IPS DF 4.7 (cell line): ENCODE measurements around the gene NET1.
"Not testable (repeated sequence)": the region's sequence is repeated elsewhere in the genome, so short reads cannot be mapped to it uniquely, and the experiment has no call there.

Source experiments
- DNase-seq: peaks from one replicate; pipeline ENCODE4 v3.0.0-alpha.2; 2013; ENCODE audit warnings: low spot score; ENCODE audit errors: extremely low read depth

NET1 gene

DNA sequence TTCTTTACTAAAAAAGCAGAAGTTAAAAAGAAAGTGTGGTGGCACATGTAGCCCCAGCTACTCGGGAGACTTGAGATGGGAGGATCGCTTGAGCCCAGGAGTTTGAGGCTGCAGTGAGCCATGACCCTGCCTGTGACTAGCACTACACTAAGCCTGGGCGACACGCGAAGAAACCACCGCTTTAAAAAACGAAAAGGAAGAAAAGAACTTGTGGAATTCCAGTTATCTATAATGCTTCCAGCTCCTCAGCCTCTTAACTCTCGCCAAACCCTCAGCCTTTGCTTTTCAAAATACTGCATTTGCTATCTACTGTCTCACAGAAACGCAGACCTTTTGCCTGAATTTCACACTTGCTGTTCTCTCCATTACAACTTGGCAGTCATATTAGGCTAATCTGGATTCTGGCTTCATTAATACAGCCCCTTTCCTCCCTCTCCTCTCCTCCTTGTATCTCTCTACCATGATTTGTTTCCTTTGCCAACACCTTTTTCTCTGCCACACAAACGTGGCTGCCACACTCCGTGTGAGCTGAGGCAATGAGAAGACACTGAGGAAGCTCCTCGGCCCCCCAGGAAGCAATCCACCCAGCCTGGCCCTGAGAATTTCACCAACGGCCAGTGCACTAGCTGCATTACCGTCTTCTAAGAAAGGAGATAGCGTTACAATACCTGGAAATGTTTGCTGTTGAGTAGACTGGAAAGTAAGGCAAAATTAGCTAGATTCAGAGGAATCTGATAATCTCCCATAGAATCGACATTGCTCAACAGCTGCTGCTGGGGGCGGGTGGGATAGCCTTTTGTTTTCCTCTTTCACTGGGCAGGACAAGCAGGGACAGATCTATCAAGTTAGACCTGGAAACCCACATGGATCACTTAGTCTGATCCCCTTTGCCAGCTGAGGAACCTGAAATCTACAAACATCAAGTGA is 49.8 kb downstream of the NET1 start:
- DNase-seq = no peak

DNA sequence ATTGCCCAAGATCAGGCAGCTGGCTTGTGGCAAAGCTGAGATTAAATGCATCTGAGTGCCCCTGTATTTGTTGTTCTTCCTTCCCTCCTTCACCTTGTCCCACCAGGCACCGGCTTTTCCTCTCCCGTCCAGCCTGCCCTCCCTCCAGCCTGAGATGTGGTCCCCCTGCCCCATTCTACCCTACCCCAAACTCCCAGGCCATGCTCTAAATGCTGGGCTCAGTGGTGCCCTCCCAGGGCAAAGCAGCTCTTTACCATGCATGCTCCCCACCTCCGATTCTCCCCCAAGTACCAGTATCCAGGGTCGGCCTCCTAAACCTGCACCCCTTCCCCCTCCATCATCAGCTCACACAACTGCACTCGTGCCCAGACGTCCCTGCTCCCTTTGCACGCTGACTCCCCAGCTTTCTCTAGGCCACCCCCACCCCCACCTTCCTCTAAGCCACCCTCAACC is 50.5 kb downstream of the NET1 start:
- DNase-seq = no peak

DNA sequence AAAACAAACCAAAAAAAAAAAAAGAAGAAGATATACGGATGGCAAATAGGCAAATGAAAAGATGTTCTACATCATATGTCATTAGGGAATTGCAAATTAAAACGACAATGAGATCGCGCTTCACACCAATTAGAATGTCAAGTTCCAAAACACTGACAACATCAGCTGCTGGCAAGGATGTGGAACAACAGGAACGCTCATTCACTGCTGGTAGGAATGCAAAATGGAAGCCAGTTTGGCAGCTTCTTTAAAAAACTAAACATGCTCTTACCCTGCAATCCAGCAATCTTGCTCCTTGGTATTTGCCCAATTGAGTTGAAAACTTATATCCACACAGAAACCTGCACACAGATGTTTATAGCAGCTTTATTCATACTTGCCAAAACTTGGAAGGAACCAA is 52.2 kb downstream of the NET1 start:
- DNase-seq = no peak

DNA sequence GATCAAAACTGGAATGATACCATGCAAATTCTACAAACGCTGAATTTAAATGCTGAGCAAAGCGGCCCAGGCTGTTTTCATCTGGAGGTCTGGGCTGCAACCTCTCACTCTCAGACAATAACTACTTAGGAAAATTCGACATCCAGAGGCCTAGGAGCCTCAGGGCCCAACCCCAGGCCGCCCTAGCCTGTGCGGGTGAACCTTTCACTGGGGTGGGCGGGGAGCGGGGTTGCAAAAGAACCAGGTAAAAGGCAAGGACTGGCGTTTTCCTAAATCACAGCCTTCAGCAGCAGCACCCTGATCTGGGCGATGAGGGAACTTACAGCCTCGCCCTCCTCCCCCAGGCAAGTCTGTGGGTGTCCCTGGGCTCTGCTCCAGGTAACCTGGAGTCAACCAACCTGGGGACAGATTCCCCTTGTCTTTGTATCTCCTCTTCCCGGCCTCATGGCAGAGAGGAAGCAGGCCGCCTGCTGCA is 53.7 kb downstream of the NET1 start:
- no peak for DNase-seq

DNA sequence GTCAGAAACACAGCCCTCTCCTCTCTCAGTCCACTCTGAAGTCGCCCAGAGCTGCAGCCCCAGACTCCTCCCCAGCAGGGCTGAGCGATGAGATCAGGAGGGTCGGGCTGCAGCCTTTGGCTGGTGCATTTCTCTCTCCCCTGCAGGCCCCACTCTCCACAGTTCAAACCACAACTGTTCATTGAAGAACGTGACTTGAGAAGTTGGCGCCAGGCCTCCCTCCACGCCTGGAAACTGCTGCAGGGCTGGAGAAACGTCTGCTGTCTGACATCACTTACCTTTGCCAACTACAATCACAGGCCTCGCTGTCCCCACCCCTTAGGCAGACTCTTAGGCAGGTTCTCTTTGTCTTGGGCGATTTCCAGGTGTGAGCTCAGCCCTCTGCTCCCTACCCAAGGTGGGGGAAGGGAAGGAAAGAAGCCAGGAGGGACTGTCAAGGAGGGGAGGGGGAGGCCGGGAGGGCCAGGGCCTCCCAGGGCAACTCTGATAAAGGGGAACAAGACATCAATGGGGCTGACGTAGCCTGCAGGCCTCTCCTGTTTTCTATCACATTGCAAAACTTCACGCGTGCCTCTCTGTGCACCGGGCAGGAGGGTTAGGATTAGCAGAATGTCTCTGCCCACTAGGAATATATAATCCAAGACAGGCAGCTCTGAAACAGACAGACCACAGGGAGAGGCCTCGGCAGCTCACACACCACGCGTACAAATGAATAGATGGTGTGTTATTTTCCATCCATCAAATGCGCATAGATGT is 54.3 kb downstream of the NET1 start:
- peak; percentile 85 for DNase-seq

DNA sequence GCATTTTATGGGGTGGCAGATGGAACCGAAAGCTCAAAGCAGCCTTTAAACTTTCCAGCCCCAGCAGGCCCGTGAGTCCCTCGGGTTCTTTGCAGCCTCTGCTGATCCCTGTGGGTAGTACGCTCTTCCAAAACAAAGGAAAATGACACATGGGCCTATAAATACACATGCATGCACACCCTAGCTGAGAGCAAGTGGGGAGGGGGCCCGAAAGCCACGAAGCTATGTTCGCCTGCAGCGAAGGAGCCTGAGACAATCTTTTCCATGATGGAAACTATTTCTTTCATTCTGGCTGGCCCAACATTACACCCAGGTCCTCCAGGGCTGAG is 54.8 kb downstream of the NET1 start:
- DNase-seq = no peak

DNA sequence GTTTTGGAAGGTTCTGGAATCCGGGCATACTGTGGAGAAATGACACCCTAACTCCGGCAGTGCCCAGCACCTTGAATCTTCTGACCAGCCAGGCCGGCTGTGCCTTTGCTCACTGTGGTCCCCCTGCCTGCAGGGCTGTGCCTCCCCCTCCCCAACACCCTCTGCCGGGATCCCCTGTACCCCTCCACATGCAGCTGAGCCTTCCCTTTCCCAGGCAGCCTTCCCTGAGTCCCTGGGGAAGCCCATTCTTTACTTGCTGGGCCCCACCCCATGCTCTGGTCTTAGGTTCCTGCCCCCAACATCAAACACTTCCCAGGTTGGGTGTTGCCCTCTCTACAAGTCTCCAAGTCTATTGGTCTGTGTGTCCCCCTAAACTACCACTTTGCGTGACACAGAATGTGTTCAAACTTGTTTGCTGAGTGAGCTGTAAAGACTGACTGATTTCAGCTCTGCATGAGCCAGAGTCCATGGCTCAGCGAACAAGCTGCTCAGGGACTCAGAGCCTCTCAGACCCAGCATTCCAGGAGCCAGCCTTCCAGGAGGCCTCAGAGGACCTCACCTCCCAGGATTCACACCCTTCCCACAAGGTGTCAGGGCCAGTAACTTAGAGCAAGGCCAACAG is 55.4 kb downstream of the NET1 start:
- DNase-seq = no peak

DNA sequence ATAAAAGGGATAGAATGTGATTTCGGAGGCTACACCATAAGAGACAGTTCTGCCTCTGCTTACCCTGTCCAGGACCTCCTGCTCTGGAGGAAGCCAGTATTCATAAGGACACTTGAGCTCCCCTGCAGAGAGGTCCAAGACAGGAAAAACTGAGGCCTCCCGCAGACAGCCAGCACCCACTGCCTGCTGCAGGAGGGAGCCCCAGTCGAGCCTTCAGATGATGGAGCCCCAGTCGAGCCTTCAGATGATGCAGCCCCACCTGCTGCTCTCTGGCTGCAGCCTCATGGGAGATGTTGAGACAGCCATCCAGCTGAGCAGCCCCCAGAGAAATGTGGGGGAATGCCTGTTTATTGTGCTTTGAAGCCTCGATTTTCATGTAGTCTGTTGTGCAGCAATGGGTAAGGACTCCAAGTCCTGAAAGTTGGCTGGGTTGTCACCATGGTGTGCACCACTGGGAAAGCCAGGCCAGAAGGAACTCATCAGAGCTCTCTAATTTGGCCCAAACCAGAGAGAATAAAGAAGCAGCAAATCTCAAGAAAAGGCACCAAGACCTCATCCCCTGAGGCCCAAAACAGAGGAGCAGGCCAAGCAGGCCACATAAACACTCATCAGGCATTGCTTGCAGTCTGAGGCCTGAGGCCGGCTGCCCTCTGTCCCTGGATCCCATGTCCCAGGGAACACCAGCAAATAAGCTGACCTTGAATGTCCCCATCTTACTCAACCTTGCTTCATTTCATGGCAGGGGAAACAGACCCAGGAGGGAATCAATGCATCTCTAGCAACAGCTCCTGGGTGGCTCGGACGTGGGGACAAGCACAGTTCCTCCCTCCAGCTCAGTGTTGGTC is 56.1 kb downstream of the NET1 start:
- DNase-seq = no peak

DNA sequence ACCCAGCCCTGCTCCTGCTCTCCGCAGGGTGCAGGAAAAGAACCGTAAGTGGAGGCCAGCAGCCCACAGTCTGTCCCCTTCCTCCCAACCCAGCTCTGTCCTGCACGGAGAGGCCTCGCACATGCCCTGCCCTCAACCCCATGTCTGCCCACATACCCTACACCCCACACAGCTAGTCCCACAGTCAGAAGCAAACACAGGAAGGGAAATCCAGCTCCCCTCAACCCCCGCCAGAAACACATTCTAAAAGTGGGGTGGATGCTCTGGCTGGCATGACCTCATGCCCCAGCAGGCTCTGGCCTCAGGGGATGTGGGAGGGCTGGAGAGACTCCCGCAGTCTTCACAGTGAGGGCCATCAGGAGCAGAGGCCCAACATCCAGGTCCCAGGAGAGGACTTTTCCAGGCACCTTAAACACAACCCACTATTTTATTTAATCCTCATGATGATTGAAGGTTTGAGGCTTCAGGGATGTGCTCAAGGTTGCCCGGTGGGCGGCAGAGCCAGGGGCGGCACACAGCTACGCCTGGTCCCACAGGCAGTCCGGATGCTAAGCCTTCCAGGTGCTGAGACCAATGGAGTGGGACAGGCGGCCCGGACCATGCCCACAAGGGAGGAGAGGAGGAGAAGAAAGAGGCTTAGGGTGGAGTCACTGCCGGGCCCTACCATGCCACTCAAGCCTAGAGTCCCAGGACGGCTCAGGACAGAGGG is 57.1 kb downstream of the NET1 start:
- DNase-seq = no peak

DNA sequence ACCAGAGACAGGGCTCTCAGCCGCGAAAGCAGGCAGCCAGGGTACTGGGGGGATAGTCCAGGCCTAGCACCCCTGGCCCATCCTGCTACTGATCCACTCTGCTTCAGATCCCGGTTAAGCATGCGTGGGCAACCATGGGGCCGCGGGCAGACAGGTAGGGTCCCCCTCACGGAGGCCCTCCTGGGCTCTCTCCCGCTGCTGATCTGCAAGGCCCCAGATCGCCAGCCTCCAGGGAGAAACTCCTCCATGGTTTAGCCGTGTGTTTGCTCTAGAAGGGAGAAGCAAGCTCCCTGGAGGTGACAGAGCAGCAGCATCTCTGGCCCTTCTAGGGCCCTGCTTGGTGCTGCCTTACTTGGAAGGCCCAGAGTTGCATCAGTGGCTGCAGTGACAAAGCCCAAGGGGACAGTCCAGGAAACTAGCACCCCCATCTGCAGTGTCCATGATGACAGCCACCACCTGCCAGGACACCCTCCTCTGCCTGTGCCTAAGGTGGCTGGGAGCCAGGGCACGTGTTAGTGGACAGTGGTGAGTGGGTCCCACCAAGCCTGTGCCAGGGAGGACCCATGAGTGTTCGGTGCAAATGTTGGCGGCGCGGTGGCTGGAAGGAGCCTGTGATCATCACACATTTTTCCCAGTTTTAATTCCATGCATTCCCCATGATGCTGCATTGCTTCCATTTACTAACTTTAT is 57.9 kb downstream of the NET1 start:
- no peak for DNase-seq

DNA sequence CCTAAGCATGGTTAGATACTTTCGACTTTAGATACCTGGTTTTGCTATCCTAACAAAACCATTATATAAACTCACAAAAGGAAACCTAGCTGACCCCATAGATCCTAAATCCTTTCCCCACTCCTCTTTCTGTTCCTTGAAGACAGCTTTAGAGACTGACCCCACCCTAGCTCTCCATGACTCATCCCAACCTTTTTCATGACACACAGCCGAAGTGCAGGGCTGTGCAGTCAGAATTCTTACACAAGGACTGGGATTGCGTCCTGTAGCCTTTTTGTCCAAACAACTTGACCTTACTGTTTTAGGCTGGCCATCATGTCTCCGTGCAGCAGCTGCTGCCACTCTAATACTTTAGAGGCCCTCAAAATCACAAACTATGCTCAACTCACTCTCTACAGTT is 62.3 kb downstream of the NET1 start:
- not testable (repeated sequence) for DNase-seq

DNA sequence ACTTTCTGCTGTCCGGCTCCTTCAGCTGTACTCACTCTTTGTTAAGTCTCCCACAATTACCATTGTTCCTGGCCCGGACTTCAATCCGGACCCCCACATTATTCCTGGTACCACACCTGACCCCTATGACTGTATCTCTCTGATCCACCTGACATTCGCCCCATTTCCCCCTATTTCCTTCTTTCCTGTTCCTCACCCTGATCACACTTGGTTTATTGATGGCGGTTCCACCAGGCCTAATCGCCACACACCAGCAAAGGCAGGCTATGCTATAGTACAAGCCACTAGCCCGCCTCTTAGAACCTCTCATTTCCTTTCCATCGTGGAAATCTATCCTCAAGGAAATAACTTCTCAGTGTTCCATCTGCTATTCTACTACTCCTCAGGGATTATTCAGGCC is 62.7 kb downstream of the NET1 start:
- DNase-seq = not testable (repeated sequence)

DNA sequence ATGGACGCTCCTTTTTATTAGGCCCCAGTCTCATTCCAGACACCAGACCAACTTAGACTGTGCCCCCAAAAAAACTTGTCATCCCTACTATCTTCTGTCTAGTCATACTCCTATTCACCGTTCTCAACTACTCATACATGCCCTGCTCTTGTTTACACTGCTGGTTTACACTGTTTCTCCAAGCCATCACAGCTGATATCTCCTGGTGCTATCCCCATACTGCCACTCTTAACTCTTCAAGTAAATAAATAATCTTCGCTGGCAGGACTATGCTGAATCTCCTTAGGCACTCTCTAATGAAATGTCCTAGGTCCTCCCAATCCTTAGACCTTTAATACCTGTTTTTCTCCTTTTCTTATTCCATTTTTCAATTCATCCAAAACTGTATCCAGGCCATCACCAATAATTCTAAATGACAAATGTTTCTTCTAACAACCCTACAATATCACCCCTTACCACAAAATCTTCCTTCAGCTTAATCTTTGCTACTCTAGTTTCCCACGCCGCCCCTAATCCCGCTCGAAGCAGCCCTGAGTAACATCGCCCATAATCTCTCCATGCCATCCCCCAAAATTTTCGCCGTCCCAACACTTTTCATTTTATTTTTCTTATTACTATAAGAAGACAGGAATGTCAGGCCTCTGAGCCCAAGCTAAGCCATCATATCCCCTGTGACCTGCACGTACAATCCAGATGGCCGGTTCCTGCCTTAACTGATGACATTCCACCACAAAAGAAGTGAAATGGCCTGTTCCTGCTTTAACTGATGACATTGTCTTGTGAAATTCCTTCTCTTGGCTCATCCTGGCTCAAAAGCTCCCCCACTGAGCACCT is 63.8 kb downstream of the NET1 start:
- DNase-seq = not testable (repeated sequence)

DNA sequence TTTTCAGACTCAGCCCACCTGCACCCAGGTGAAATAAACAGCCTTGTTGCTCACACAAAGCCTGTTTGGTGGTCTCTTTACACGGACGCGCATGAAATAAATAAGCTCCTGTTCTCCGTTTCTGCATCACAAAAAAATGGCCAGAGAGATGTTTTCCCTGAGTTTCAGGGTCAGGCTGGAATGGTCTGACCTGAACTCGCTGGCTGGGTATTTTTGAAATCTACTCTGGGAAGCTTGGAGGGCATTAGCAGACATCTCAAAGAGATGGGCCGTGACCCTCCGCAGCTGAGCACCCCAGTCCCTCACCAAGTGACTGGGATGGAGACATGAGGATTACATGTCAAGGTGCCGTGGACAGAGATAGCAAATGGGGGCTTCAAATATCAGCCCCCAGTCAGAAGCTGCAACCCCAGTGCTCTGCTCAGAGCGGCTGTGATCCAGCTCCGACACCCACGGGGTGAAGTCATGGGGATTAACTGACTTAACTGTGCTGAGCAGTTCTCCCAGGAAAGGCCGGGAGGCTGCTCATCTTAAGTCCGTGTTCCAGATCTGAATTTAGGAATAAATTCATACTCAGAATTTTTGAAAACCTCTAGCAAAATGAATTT is 64.7 kb downstream of the NET1 start:
- DNase-seq = no peak

DNA sequence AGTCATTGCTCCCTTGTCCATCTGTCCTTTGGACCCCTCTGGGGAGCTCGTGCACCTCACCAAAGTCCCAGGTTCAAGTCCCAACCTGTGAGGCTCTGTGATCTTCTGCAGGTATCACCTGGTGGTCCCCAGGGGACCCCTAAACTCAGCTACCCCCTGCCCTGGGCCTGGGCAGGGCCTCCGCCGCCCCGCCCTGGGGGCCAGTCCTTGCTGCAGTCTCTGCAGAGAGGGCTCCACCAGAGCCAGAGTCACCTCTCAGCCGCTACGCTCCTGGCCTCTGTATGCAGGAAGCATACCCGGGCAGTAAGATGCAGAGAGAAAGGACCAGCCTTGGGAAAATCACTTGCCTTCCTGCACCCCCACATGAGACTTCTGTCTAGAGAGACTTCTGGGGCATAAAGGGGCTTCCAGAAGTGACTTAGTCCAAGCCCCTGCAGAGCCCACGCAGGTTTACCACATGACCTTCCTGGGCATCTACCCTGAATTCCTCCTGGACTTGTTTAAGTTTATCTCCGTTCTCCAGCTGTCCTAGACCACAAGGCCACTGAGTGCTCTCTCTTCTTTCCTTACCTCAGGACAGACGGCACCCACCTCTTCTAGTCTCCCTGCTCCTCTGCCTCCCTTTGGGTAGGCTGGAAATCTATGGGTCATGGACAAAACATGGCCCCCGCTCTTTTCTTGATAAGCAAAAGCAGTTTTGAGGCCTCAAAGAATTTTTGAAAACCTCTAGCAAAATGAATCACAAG is 65.8 kb downstream of the NET1 start:
- no peak for DNase-seq

DNA sequence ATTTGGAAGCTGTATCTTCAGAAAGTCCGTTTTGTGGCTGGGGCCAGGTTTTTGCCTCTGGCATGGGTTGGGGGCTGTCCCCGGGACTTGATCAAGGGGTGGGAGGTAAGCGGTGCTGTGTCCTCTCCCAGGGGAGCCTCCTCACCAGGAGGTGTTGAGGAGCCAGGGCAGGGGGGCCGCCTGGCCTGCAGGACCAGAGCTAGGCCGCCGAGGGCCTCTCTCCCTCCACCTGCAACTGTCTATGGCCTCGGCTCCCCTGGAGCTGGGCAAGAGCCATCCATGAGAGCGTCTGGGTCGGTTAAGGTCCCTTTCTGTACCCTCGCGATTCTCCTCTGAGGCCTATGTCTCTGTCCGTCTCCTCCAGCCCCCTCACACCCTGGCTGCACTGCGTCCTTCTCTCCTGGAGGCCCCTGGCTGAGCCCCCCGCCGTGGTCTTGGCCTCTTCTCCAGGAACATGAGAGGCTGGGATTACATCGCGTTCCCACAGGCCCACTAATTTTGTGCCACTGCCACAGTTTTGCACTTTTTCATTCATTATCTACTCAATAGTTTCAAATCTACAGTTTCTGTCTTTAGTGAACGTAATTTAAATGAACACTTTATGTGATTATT is 66.4 kb downstream of the NET1 start:
- DNase-seq = no peak

DNA sequence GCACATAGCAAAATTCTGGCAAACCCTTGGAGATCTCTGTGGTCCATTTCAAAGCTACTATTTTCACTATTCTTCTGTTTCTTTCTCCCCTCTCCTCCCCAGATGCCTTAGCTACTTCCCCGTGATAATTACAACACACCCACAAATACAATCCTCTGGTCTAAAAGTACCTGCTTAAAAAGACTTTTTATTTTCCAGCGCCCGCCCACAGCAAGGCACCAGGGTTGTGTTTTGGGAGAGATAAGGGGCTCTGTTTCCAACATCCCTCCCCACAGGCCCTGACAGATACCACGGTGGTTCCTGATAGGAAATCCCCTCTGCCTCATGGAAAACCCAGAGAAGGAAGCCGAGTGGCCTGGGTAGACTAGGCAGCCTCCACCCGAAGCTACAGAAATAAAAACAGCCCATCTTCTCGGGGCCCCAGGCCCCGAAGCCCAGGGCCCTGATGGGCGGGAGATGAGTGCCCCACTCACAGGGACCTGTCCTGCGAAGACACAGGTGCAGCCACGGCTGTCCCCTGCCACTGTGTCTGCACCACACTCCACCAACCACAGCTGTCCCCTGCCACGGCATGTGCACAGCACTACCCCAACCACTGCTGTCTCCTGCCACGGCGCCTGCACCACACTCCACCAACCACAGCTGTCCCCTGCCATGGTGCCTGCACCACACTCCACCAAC is 67.3 kb downstream of the NET1 start:
- DNase-seq = no peak
